Osteoblast (primary cell): ENCODE results near the gene GOSR1. TPM values are rescaled to one million over a fixed set of nuclear protein-coding genes. Genes with fewer than 3 reads are reported as not detected.

Experiments
- DNase-seq: peaks from one replicate; pipeline ENCODE4 v3.0.0; 2011; ENCODE audit warnings: low spot score, mixed read lengths; ENCODE audit not compliant: insufficient read length; ENCODE audit errors: missing footprints
- H2AFZ ChIP-seq: 2 replicates; pipeline ENCODE4 v1.6.0; 2011; ENCODE audit warnings: mild to moderate bottlenecking, low read length
- H3K27ac ChIP-seq: 2 replicates; pipeline ENCODE4 v1.5.1; 2011; ENCODE audit warnings: mild to moderate bottlenecking, low read depth, low read length, moderate library complexity
- H3K27me3 ChIP-seq: 2 replicates; pipeline ENCODE4 v1.6.0; 2012; ENCODE audit warnings: mild to moderate bottlenecking, control low read depth, inconsistent platforms, low read length, moderate library complexity; ENCODE audit not compliant: insufficient read depth
- H3K36me3 ChIP-seq: 2 replicates; pipeline ENCODE4 v1.5.1; 2011; ENCODE audit warnings: mild to moderate bottlenecking, low read length, control low read depth, moderate library complexity; ENCODE audit not compliant: insufficient read depth
- H3K4me1 ChIP-seq: 2 replicates; pipeline ENCODE4 v1.5.1; 2011; ENCODE audit warnings: mild to moderate bottlenecking, low read length, control low read depth, moderate library complexity; ENCODE audit not compliant: insufficient read depth
- H3K4me2 ChIP-seq: 2 replicates; pipeline ENCODE4 v1.6.0; 2011; ENCODE audit warnings: mild to moderate bottlenecking, low read length; ENCODE audit not compliant: insufficient read depth
- H3K4me3 ChIP-seq: fragments of 200-600 bp; sonication (generic); 3 replicates; pipeline ENCODE4 v1.5.1; 2012; ENCODE audit warnings: mild to moderate bottlenecking, low read length, inconsistent platforms; ENCODE audit not compliant: insufficient read depth
- H3K79me2 ChIP-seq: 2 replicates; pipeline ENCODE4 v1.6.0; 2012; ENCODE audit warnings: mild to moderate bottlenecking, low read length, control low read depth, inconsistent platforms; ENCODE audit not compliant: insufficient read depth
- H3K9me3 ChIP-seq: 2 replicates; pipeline ENCODE4 v1.5.1; 2011; ENCODE audit warnings: low read depth, low read length, control low read depth
- H4K20me1 ChIP-seq: 2 replicates; pipeline ENCODE4 v1.6.0; 2012; ENCODE audit warnings: mild to moderate bottlenecking, low read length, control low read depth; ENCODE audit not compliant: insufficient read depth
- total RNA-seq: library from RNA; depleted of rRNA; stranded (reverse); fragments of >200 nt; gene quantifications from 2 replicates; pipeline ENCODE4 v1.2.3, GENCODE V29; 2012
- TF ChIP-seq, protein P1 (sequence below): IDR thresholded peaks from 2 replicates; pipeline ENCODE4 v1.5.1; 2011; ENCODE audit warnings: mild to moderate bottlenecking, low read depth, low read length, moderate library complexity; ENCODE audit errors: extremely low read depth

GOSR1 gene
- total RNA-seq, 1 donor: 29.3 TPM

GRCh38 chr17:30576326-30576861 is 99.2 kb downstream of the GOSR1 start:
- no peaks in the 10 kb centered on the region for H3K9me3 ChIP-seq
- H3K4me3 ChIP-seq: no peak overlapping the region

More at GRCh38 chr17:30576326-30576861, 99.2 kb downstream of the GOSR1 start:
- DNase-seq: no peak
- H3K4me2 ChIP-seq: no peak overlapping the region
- no peaks in the 10 kb centered on the region for H3K36me3 ChIP-seq
- H3K27ac ChIP-seq: no peak overlapping the region
- no peaks in the 10 kb centered on the region for H4K20me1 ChIP-seq
- TF ChIP-seq, protein P1, sequence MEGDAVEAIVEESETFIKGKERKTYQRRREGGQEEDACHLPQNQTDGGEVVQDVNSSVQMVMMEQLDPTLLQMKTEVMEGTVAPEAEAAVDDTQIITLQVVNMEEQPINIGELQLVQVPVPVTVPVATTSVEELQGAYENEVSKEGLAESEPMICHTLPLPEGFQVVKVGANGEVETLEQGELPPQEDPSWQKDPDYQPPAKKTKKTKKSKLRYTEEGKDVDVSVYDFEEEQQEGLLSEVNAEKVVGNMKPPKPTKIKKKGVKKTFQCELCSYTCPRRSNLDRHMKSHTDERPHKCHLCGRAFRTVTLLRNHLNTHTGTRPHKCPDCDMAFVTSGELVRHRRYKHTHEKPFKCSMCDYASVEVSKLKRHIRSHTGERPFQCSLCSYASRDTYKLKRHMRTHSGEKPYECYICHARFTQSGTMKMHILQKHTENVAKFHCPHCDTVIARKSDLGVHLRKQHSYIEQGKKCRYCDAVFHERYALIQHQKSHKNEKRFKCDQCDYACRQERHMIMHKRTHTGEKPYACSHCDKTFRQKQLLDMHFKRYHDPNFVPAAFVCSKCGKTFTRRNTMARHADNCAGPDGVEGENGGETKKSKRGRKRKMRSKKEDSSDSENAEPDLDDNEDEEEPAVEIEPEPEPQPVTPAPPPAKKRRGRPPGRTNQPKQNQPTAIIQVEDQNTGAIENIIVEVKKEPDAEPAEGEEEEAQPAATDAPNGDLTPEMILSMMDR: no peak
- no peak overlapping the region for H2AFZ ChIP-seq
- no peaks in the 10 kb centered on the region for H3K27me3 ChIP-seq
- peaks cover 4% of the 10 kb centered on the region for H3K4me1 ChIP-seq
- H3K79me2 ChIP-seq: no peaks in the 10 kb centered on the region

Other genes with a start within 250 kb of the GOSR1 start
- 0.36 TPM in 1 of 2 replicates, not detected in the other for gene SLC6A4, start 241.7 kb upstream of the GOSR1 start, total RNA-seq
- gene BLMH, start 185.5 kb upstream of the GOSR1 start, total RNA-seq: 36.5 and 39.8 TPM in 2 replicates
- gene TMIGD1, start 143.4 kb upstream of the GOSR1 start, total RNA-seq: not detected in 2 replicates
- 95.2 and 146 TPM in 2 replicates for gene CPD, start 98.5 kb upstream of the GOSR1 start, total RNA-seq